Measurements from ENCODE around the gene AMIGO1. TPM values are rescaled to one million over a fixed set of nuclear protein-coding genes. Genes with fewer than 3 reads are reported as not detected.

The AMIGO1 gene
- total and polyA plus RNA-seq, 2 of the 8 experiments (the other 6 are each of a cell fraction or from before 2014, with no cell fraction given) = 1.5 to 2.7 TPM

- FAIRE-seq = no peak
- peak; percentile 53 for TF ChIP-seq SAP30 (IDR thresholded peaks at IDR 0.05; ENCODE audit: insufficient read depth, insufficient replicate concordance, low read length)
- peak; percentile 74 for TF ChIP-seq MAX (IDR thresholded peaks at IDR 0.05)
- TF ChIP-seq BACH1 (IDR thresholded peaks at IDR 0.05; ENCODE audit: low read length) = no peak
- TF ChIP-seq SIRT6 (IDR thresholded peaks at IDR 0.05; ENCODE audit: low read length) = no peak
- no peak for TF ChIP-seq SUZ12 (IDR thresholded peaks at IDR 0.05; ENCODE audit: low read length)
- 0 out of 4 replicates have a peak, but pooled peaks have one; percentile 42 to 52 for TF ChIP-seq HDAC2 (IDR thresholded peaks at IDR 0.05; ENCODE audit: borderline replicate concordance in 1 of 2, low read depth in 2 of 2, low read length in 2 of 2)
- TF ChIP-seq POLR2AphosphoS5 (IDR thresholded peaks at IDR 0.05; ENCODE audit: low read depth, low read length) = no peak
- TF ChIP-seq CTCF (IDR thresholded peaks at IDR 0.05; ENCODE audit: control extremely low read depth in 1 of 3, insufficient read depth in 1 of 3, low read depth in 1 of 3, low read length in 3 of 3) = peak; percentile 18 to 23 (median 21); a peak in 3 of 4 replicates
- peak; percentile 21 to 45; a peak in 1 of 4 replicates for TF ChIP-seq RAD21 (IDR thresholded peaks at IDR 0.05 in 1 of 2, conservative IDR thresholded peaks at IDR 0.05 in 1 of 2; ENCODE audit: low read depth in 2 of 2, low read length in 2 of 2)
These were observed 30.7 kb downstream of the AMIGO1 start for GRCh38 chr1:109478806-109479205.

More at GRCh38 chr1:109478806-109479205, 30.7 kb downstream of the AMIGO1 start:
- no peak overlapping the region for H2BK20ac ChIP-seq (ENCODE audit: low read length)
- H3K56ac ChIP-seq (replicated peaks; ENCODE audit: insufficient read length, low read depth, low read length) = no peak overlapping the region
- peaks cover 0 to 5% (median under 1%) of the 10 kb centered on the region in 4 experiments; a peak in 3 of 7 replicates for H3K27me3 ChIP-seq (replicated peaks in 1 of 4; ENCODE audit: control insufficient read depth in 3 of 4, extremely low read depth in 1 of 4, insufficient read depth in 3 of 4, low read length in 3 of 4)
- H3K18ac ChIP-seq (ENCODE audit: extremely low read depth, low read length) = no peak overlapping the region
- H2BK120ac ChIP-seq (replicated peaks; ENCODE audit: low read depth, low read length) = no peak overlapping the region
- no peak overlapping the region for H3K23ac ChIP-seq (ENCODE audit: insufficient read length)
- no peak overlapping the region for H4K8ac ChIP-seq (ENCODE audit: extremely low read depth, insufficient read depth, low read length)
- no peak overlapping the region for H3K14ac ChIP-seq (ENCODE audit: insufficient read length)
- no peak overlapping the region for H3K4me3 ChIP-seq (ENCODE audit: extremely low read depth in 1 of 4, insufficient read depth in 2 of 4, low read depth in 3 of 4, low read length in 4 of 4)
- peaks cover 0 to 2% of the 10 kb centered on the region in 2 experiments for H4K20me1 ChIP-seq (replicated peaks in 1 of 2; ENCODE audit: control insufficient read depth in 1 of 2, insufficient read depth in 2 of 2, low read length in 2 of 2)
- H3K4me1 ChIP-seq (replicated peaks in 1 of 4; ENCODE audit: control insufficient read depth in 3 of 4, insufficient read depth in 4 of 4, low read length in 3 of 4) = 0 out of 7 replicates have a peak, but pooled peaks cover 0 to 2% (median 0%) of the 10 kb centered on the region in 4 experiments
- CTCF ChIA-PET (ENCODE audit: partially characterized antibody) = interaction anchor here (0.5 to 43.7 kb wide), 11 partner anchors 10 to 503 kb away, joined by 3 to 1755 read pairs (median 4); partner anchors contain the start of genes CYB561D1, GPR61 and PSMA5
- no peaks in the 10 kb centered on the region for H3K79me2 ChIP-seq (ENCODE audit: control insufficient read depth in 1 of 2, insufficient read depth in 2 of 2, low read length in 2 of 2)
- WGBS, 2 experiments (ENCODE audit: extremely low coverage in 1 of 2, insufficient coverage in 1 of 2, insufficient read length in 1 of 2, insufficient replicate concordance in 2 of 2, low coverage in 1 of 2, low lambda C conversion rate in 2 of 2, missing lambda C conversion rate in 1 of 2) = 34% methylated on average over 7 of the region's 7 CpGs; no CpG with 5 or more reads in 1 of the 2 experiments
- no peaks in the 10 kb centered on the region for H3K9me3 ChIP-seq (ENCODE audit: insufficient read depth in 2 of 2, low read depth in 1 of 2, low read length in 1 of 2)
- no peak overlapping the region for H2AFZ ChIP-seq (ENCODE audit: low read length)
- H4K5ac ChIP-seq (ENCODE audit: insufficient read length, low read depth, low read length) = no peak overlapping the region
- peaks cover 6% of the 10 kb centered on the region for H3K23me2 ChIP-seq (ENCODE audit: low read depth, low read length)
- H3K4me2 ChIP-seq (ENCODE audit: insufficient read depth in 1 of 2, low read depth in 2 of 2, low read length in 2 of 2) = no peak overlapping the region
- DNase-seq (ENCODE audit: low read depth in 1 of 2, low spot score in 2 of 2) = peak in 1 of 2 experiments; percentile 71
- no peak overlapping the region for H4K91ac ChIP-seq (replicated peaks; ENCODE audit: insufficient read length, low read length)
- no peak overlapping the region for H3K27ac ChIP-seq (ENCODE audit: low read depth, low read length)
- no peaks in the 10 kb centered on the region for H3K79me1 ChIP-seq (ENCODE audit: low read depth, low read length)
- H3K4ac ChIP-seq (replicated peaks; ENCODE audit: insufficient read length, low read depth, low read length) = no peak overlapping the region
- H2AK5ac ChIP-seq (ENCODE audit: low read depth, low read length) = no peak overlapping the region
- H2BK12ac ChIP-seq (ENCODE audit: low read depth, low read length) = no peak overlapping the region
- H2BK15ac ChIP-seq (ENCODE audit: low read length) = no peak overlapping the region
- POLR2A ChIA-PET (ENCODE audit: partially characterized antibody) = interaction anchor here (0.6 to 1.6 kb wide), 8 partner anchors 9 to 518 kb away, joined by 3 to 6 read pairs (median 3); partner anchors contain the start of gene CYB561D1
- H2BK5ac ChIP-seq (ENCODE audit: low read depth, low read length) = no peak overlapping the region
- H3K9ac ChIP-seq (replicated peaks in 1 of 4; ENCODE audit: extremely low read depth in 1 of 4, low read depth in 3 of 4, low read length in 3 of 4) = no peak overlapping the region
- no peaks in the 10 kb centered on the region for H3K36me3 ChIP-seq (ENCODE audit: control insufficient read depth in 2 of 4, insufficient read depth in 4 of 4, low read length in 3 of 4)
